Measurements from ENCODE around the gene MAP3K14. TPM values are rescaled to one million over a fixed set of nuclear protein-coding genes. Genes with fewer than 3 reads are reported as not detected.

Gene MAP3K14
- total and polyA plus RNA-seq, 2 donors (not counting 1 experiment from before 2014, with no cell fraction given) = 3.6 to 5.2 TPM

- Histone ChIP-seq H3K9me3 (ENCODE audit: control insufficient read depth, insufficient read depth, low read depth, low read length) (no peaks in the 10 kb centered on the region), H3K4me3 (replicated peaks in 1 of 4; ENCODE audit: control extremely low read depth in 1 of 4, insufficient read depth in 1 of 4, low read depth in 3 of 4, low read length in 4 of 4) (no peak overlapping the region), H3K4me2 (ENCODE audit: extremely low read depth, insufficient read depth, low read length) (no peak overlapping the region), H3K27me3 (ENCODE audit: control insufficient read depth, insufficient read depth, low read length) (peaks cover 3% of the 10 kb centered on the region), H3K27ac (ENCODE audit: insufficient read depth, low read length) (no peak overlapping the region), H2AFZ (ENCODE audit: low read length) (no peak overlapping the region), H4K20me1 (ENCODE audit: control insufficient read depth, extremely low read depth, insufficient read depth, low read length) (no peaks in the 10 kb centered on the region), H3K36me3 (ENCODE audit: control insufficient read depth, insufficient read depth, low read length) (no peaks in the 10 kb centered on the region), H3K9ac (ENCODE audit: insufficient read depth, low read length) (no peak overlapping the region), H3K79me2 (ENCODE audit: control insufficient read depth, insufficient read depth, low read length) (no peaks in the 10 kb centered on the region), H3K4me1 (ENCODE audit: control insufficient read depth, extremely low read depth, insufficient read depth, low read length) (peaks cover 3% of the 10 kb centered on the region)
- TF ChIP-seq CTCF (conservative IDR thresholded peaks at IDR 0.05 in 1 of 2, IDR thresholded peaks at IDR 0.05 in 1 of 2; ENCODE audit: low read depth in 1 of 2, low read length in 2 of 2) = no peak
- no peak for TF ChIP-seq EZH2 (IDR thresholded peaks at IDR 0.05; ENCODE audit: low read length, missing control alignments)
- DNase-seq (ENCODE audit: low read depth in 2 of 2) = no peak
Observed at GRCh38 chr17:45334231-45334630, 17.4 kb upstream of the MAP3K14 start.

GRCh38 chr17:45333702-45334092, 16.9 kb upstream of the MAP3K14 start:
- no peaks in the 10 kb centered on the region for H3K36me3 ChIP-seq (ENCODE audit: control insufficient read depth, insufficient read depth, low read length)
- no peak overlapping the region for H3K4me2 ChIP-seq (ENCODE audit: extremely low read depth, insufficient read depth, low read length)
- no peak for DNase-seq (ENCODE audit: low read depth in 2 of 2)
- no peaks in the 10 kb centered on the region for H4K20me1 ChIP-seq (ENCODE audit: control insufficient read depth, extremely low read depth, insufficient read depth, low read length)
- H2AFZ ChIP-seq (ENCODE audit: low read length) = no peak overlapping the region
- H3K79me2 ChIP-seq (ENCODE audit: control insufficient read depth, insufficient read depth, low read length) = no peaks in the 10 kb centered on the region
- H3K4me1 ChIP-seq (ENCODE audit: control insufficient read depth, extremely low read depth, insufficient read depth, low read length) = peaks cover 3% of the 10 kb centered on the region
- H3K27ac ChIP-seq (ENCODE audit: insufficient read depth, low read length) = no peak overlapping the region
- no peaks in the 10 kb centered on the region for H3K9me3 ChIP-seq (ENCODE audit: control insufficient read depth, insufficient read depth, low read depth, low read length)
- H3K4me3 ChIP-seq (replicated peaks in 1 of 4; ENCODE audit: control extremely low read depth in 1 of 4, insufficient read depth in 1 of 4, low read depth in 3 of 4, low read length in 4 of 4) = no peak overlapping the region
- H3K9ac ChIP-seq (ENCODE audit: insufficient read depth, low read length) = no peak overlapping the region
- no peak for TF ChIP-seq CTCF (conservative IDR thresholded peaks at IDR 0.05 in 1 of 2, IDR thresholded peaks at IDR 0.05 in 1 of 2; ENCODE audit: low read depth in 1 of 2, low read length in 2 of 2)
- TF ChIP-seq EZH2 (IDR thresholded peaks at IDR 0.05; ENCODE audit: low read length, missing control alignments) = no peak
- H3K27me3 ChIP-seq (ENCODE audit: control insufficient read depth, insufficient read depth, low read length) = peaks cover 3% of the 10 kb centered on the region

GRCh38 chr17:45332989-45333701, 16.3 kb upstream of the MAP3K14 start:
- TF ChIP-seq EZH2 (IDR thresholded peaks at IDR 0.05; ENCODE audit: low read length, missing control alignments) = no peak
- no peak for TF ChIP-seq CTCF (conservative IDR thresholded peaks at IDR 0.05 in 1 of 2, IDR thresholded peaks at IDR 0.05 in 1 of 2; ENCODE audit: low read depth in 1 of 2, low read length in 2 of 2)
- H3K4me3 ChIP-seq (replicated peaks in 1 of 4; ENCODE audit: control extremely low read depth in 1 of 4, insufficient read depth in 1 of 4, low read depth in 3 of 4, low read length in 4 of 4) = no peak overlapping the region
- no peak overlapping the region for H3K4me2 ChIP-seq (ENCODE audit: extremely low read depth, insufficient read depth, low read length)
- peak in 1 of 2 donors; percentile 52 for DNase-seq (ENCODE audit: low read depth in 2 of 2)
- no peak overlapping the region for H3K27ac ChIP-seq (ENCODE audit: insufficient read depth, low read length)
- no peaks in the 10 kb centered on the region for H3K79me2 ChIP-seq (ENCODE audit: control insufficient read depth, insufficient read depth, low read length)
- H3K36me3 ChIP-seq (ENCODE audit: control insufficient read depth, insufficient read depth, low read length) = no peaks in the 10 kb centered on the region
- H3K27me3 ChIP-seq (ENCODE audit: control insufficient read depth, insufficient read depth, low read length) = peaks cover 3% of the 10 kb centered on the region
- H4K20me1 ChIP-seq (ENCODE audit: control insufficient read depth, extremely low read depth, insufficient read depth, low read length) = no peaks in the 10 kb centered on the region
- no peak overlapping the region for H3K9ac ChIP-seq (ENCODE audit: insufficient read depth, low read length)
- H3K9me3 ChIP-seq (ENCODE audit: control insufficient read depth, insufficient read depth, low read depth, low read length) = no peaks in the 10 kb centered on the region
- no peak overlapping the region for H2AFZ ChIP-seq (ENCODE audit: low read length)
- H3K4me1 ChIP-seq (ENCODE audit: control insufficient read depth, extremely low read depth, insufficient read depth, low read length) = no peaks in the 10 kb centered on the region
